Measurements from ENCODE around the gene NKAIN2.
"Not testable (repeated sequence)": the region's sequence is repeated elsewhere in the genome, so short reads cannot be mapped to it uniquely, and the experiment has no call there.

NKAIN2 gene

GRCh38 chr6:124119596-124119995, 315.9 kb downstream of the NKAIN2 start:
- DNase-seq = no peak

DNA sequence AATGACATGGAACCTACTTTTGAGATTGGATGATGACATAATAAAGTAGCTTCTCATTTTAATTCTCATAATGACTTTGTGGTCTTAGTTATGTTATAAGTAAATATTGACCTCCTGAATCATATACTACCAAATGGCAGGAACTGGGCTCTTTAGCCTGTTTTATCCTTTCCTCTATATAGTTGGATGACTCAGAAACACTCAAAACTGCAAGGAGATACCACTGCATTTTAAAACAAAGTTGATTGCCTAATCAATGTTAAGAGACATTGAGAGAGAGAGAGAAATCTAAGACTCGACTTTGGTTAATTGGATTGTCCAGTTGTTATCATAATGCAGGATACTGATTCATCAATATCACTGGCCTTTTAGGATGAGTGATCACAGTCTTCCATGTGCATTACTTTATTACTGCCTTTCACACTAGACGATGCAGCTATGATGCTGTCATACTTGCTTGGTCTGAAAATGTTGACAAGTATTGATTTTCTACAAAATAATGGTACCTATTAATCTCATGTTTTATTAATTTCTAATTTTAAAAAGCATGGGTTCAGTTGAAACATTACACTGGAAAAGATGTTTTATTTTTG, 320.0 kb downstream of the NKAIN2 start:
- no peak for DNase-seq

GRCh38 chr6:124131259-124131658, 327.6 kb downstream of the NKAIN2 start:
- no peak for DNase-seq

DNA sequence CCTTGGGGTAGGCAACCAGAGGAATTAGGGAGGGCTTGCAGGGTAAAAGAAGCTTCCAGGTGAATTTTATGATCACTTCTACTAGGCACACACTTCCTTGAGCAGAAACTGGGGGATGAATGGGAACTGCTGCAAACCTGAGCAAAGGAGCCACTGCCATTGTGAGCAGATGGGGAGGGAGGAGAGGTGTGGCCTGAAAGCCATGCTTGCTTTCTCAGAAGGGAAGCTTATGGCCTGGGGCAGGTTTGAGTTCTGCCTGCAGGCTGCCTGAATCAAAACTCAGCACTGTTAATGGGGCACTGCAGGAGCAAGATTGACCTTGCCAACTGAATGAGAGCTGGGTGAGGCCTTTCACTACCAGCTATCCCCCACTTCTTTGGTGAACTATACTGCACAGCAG, 328.1 kb downstream of the NKAIN2 start:
- no peak for DNase-seq

- peak; percentile 2 for DNase-seq
Measured at GRCh38 chr6:124132256-124132655, 328.6 kb downstream of the NKAIN2 start.

DNA sequence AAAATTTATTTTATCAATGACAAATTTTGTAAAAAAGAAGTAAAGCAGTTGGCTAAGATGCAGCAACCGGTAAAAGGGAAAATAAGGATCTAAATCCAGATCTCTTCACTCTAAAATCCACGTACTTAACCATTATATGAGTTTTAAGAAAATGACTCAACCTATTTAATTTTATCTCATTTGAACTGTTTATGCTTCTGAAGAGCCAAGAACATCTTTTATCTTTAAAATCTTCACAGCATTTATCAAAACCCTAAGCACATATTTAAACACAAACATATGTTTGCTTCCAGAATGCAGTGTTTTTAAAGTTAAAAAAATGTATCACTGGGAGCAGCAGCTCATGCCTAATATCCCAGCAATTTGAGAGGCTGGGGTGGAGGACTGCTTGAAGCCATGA, 339.2 kb downstream of the NKAIN2 start:
- DNase-seq = no peak

DNA sequence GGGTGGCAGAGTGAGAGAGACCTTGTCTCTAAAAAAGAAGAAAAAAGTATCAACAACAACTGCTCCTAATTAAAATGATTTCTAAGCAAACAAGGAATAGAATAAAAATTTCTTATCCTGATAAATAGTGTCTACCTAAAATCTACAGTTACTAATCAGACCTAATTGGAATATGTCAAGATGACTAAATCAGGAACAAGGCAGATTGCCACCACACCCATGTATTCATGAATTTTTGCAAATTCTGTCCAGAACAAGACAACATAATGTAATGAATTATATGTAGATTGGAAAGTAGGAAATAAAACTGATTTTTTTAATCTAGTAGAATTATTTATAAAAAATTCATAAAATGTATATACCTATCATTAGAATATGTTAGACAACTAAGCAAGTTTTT, 339.8 kb downstream of the NKAIN2 start:
- no peak for DNase-seq

GRCh38 chr6:124147621-124148020, 344.0 kb downstream of the NKAIN2 start:
- no peak for DNase-seq

DNA sequence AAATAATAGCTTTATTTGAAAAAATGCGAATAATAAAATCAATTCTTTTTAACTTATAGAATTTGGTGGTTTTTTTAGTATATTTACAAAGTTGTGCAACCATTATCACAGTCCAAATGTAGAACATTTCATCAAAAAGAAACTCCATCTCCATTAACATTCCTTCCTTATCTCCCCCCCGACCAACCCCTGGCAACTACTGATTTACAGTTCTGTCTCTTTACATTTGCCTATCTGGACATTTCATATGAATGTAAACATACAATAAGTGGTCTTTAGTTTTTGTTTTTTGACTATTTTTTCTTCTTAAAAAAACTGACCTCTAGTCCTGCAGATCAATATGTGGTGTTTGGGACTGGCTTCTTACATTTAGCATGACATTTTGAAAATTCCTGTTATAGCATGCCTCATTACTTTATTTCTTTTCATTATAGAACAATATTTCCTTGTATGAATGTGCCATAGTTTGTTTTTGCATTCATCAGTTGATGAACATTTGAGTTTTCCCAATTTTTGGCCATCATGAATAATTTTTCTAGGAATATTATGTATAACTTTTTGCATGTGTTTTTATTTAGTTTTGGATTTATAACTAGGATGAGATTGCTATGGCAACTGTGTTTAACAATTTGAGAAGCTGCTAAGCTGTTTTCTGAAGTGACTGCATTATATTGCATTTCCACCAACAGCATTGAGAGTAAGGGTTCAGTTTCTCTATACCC, 344.7 kb downstream of the NKAIN2 start:
- no peak for DNase-seq

DNA sequence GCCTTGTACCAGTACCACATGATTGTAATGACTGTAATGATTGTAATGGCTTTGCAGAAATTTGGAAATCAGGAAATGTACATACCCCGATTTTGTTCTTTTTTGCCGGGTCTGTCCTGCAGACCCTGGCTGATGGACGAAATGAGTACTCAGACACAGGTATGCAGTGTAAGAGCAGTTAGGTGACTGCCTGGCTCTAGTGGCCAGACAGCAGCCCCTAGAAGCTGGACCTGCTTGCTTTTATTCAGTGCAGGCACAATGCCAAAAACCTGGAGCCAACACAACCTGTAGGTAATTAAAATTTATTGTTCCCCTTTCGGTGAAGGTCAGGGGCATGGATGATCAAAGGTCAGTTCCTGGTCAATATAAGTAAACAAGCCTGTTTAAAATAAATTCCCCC, 346.0 kb downstream of the NKAIN2 start:
- no peak for DNase-seq

DNA sequence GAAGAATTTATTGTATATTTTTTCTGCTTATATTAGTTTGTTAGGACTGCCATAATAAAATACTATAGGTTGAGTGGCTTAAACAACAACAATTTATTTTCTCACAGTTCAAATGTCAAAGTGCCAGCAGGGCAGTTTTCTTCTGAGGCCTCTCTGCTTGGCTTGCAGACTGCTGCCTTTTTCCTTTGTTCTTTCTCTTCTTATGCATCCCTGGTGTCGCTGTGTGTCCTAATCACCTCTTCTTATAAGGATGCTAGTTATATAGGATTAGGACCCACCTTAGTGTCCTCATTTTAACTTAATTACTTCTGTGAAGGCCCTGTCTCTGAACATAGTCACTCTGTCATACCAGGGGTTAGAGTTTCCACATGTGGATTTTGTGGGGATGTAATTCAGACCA, 354.4 kb downstream of the NKAIN2 start:
- no peak for DNase-seq

- DNase-seq = no peak
Measured at GRCh38 chr6:124163676-124164075, 360.0 kb downstream of the NKAIN2 start.

DNA sequence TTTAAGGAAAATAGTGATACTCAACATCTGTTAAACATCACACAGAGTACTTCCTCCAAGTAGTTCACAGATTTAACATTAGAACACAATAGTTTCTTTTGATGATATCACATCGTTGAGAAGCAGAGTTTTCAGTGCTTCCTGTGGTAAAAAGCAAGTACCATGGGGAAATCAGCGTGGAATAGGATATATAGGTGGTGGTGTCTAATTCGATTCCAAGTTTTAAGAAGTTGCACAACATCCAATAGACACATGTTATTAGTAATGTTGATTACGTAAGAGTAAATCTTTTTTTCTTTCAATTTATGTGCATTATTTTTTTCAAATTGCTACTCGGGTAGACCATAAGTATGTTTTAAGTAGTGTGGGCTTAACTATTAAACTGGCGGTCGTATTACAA, 360.7 kb downstream of the NKAIN2 start:
- DNase-seq = no peak

DNA sequence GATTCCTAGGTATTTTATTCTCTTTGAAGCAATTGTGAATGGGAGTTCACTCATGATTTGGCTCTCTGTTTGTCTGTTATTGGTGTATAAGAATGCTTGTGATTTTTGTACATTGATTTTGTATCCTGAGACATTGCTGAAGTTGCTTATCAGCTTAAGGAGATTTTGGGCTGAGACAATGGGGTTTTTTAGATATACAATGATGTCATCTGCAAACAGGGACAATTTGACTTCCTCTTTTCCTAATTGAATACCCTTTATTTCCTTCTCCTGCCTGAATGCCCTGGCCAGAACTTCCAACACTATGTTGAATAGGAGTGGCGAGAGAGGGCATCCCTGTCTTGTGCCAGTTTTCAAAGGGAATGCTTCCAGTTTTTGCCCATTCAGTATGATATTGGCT, 363.6 kb downstream of the NKAIN2 start:
- not testable (repeated sequence) for DNase-seq

- no peak for DNase-seq
Measured at GRCh38 chr6:124190256-124190655, 386.6 kb downstream of the NKAIN2 start.

- no peak for DNase-seq
Measured at GRCh38 chr6:124193132-124193531, 389.5 kb downstream of the NKAIN2 start.

DNA sequence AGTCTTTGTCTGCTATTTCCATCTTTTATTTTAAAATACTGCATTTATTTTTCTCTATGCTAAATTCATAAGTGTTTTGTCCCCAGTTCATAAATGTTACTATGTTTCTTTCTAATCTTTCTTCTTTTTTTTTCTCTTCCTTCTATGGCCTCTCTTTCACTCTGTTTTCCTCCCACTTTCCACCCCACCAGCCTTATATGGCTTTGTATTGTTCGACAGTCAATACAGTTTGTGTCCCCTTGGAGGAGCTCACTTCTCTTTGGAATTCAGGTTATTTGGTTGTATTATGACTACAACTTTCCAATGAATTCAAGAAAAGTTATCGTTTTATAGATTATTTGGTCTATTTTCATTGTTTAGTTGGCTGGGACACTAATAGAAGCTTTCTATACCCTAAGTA, 393.5 kb downstream of the NKAIN2 start:
- DNase-seq = no peak

- no peak for DNase-seq
Measured at GRCh38 chr6:124199286-124199685, 395.6 kb downstream of the NKAIN2 start.

DNA sequence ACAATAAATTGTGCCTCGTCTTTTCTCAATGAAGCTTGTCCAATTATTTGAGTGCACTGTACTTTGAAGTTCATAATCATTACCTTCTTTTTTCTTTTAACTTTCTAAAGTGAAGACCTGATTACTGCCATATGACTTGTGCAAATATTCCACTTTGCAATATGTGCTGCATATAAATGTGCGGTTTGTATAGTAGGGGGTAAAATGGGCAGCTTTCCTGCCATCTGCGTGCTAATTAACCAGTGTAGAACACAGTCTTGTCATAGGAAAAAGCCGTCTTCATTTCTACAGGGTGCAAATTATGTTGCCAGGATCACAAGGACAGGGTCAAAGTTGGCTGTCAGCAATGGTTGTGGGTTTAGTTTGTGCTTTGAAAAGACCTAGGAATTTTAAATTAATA, 397.0 kb downstream of the NKAIN2 start:
- no peak for DNase-seq

- no peak for DNase-seq
Measured at GRCh38 chr6:124203101-124203811, 399.6 kb downstream of the NKAIN2 start.

DNA sequence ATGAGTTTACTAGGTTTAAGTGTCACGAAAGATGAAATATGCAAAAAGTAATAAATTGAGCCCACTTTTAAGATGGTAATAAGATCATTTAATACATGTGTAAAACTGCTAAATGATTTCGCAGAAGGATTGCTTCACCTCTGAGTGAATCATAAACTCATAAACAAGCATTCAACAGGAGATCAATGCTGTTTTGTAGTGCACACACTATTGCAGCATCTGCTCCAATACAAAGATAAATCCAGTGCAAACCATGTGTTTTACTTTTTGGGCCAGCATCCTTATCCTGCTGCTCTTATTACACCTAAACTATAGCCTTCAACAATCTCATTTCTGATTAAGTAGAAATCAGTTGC, 400.1 kb downstream of the NKAIN2 start:
- DNase-seq = no peak

- no peak for DNase-seq
Measured at GRCh38 chr6:124205921-124206320, 402.3 kb downstream of the NKAIN2 start.

DNA sequence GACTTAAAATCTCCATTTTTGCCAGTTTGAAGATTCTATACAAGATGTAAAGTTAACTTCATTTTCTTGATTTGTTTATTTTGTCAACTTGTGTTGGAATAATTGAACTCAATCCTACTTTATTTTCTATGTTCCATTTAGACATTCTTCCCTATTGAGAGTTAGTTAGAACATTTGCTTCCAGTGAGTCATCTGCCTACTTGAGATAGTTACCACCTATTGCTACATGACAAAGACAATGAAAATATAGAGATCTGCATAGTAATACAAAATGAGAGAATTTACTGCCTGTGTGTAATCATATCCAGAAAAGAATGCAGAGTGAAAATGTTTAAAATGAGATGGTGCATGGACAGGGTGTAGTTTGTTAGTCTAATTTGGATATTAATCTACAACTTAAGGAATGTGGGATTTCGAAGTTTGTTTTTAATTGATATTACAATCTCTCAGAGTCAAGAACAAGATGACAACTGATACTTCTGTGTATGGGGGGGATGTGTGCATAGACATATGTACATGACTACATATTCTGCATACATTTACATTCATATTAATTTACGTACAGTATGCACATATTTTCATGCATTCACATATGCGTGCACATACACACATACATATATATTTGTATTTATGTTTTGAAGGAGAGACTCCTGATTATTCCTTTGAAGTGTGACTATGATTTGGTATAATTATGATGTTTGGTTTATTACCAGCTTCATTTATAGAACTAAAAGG, 420.1 kb downstream of the NKAIN2 start:
- DNase-seq = no peak

DNA sequence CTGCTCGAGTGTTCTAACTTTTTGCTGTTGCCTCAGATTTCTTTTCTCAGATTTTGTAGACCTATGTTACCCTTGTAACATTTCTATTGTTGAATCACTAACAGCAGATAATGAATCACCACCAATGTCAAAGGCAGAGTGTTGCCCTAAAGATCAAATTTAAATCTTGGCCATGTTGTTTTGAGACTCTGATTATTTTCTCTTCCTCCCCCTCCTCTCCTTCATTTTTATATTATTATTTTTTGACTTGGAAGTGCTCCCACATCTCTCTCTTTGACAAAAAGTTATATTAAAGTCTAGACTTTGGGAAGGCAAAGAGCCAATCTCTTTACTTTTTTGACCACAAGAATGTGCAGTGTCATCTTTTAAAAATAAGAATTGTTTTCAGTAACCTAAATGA, 422.7 kb downstream of the NKAIN2 start:
- peak; percentile 5 for DNase-seq
